ENCODE measurements around the gene PPT2. TPM values are rescaled to one million over a fixed set of nuclear protein-coding genes. Genes with fewer than 3 reads are reported as not detected.
A peak's percentile ranks its signal among the peaks of the same experiment; 100 is the strongest.
"Not testable (repeated sequence)": the region's sequence is repeated elsewhere in the genome, so short reads cannot be mapped to it uniquely, and the experiment has no call there.

PPT2 gene
- total RNA-seq, 2 donors from 2014 or later = 51.1 to 65.3 TPM

DNA sequence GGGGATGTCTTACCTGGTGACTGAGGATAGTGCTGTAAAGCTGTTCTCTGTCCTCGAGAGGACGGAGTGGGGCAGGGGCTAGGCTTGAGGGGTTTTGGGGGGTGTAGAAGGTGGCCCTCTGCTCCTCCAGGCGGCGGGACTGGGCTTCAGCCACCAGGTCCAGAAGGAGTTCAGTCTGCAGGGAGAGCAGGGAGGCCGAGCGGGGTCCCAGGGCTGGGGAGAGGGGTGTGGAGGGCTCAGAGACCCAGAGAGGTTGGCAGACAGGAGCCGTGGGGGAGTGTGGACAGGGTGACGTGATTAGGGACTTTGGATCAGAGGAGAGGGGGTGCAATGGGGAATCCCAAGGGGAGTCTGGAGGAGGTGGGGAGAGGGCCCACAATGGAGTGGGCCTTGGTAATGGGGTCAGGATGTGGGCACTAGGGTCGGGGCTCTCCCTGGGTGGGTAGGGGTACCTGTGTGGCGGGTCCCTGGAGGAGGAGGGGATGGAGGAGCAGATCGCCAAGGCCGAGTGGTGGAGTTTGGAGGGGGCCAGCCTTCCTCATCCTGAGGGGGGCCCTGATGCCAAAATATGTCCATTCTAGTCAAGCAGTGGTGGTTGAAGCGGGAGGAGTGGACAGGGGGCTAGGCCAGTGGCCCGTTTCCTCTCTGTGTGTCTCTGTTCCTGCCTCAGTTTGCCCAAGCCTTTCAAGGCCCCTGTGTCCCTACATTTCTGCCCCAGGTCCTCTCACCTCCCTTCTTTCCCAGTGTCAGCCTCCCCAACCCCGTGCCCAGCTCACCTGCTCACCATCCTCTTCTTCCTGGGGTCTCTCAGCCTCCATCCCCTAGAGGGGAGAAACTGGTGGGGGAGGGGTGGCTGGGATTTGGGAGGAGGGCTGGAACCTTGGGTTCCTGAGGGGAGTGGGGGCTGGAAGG lies 38.0 kb downstream of the PPT2 start:
- peak overlapping the region; percentile 86 for H3K4me3 Mint-ChIP-seq
- peaks cover 8% of the 10 kb centered on the region for H3K4me1 ChIP-seq (ENCODE audit: control insufficient read depth, insufficient read depth, low read length)
- H3K9me3 ChIP-seq (ENCODE audit: control insufficient read depth, low read length) = no peaks in the 10 kb centered on the region
- no peak overlapping the region for H3K9ac ChIP-seq (ENCODE audit: extremely low read depth, low read length, poor library complexity, severe bottlenecking)
- H3K27ac Mint-ChIP-seq = peak overlapping the region; percentile 90
- H3K27me3 Mint-ChIP-seq (ENCODE audit: insufficient read depth) = no peaks in the 10 kb centered on the region
- no peak overlapping the region for H3K4me3 ChIP-seq (ENCODE audit: low read length)
- H3K36me3 ChIP-seq (ENCODE audit: control insufficient read depth, insufficient read depth, low read length) = peaks cover 12% of the 10 kb centered on the region
- no peak for DNase-seq
- H3K27ac ChIP-seq (ENCODE audit: low read depth, low read length) = no peak overlapping the region
- no peaks in the 10 kb centered on the region for H3K9me3 Mint-ChIP-seq
- 91 to 98% methylated on average over 6 to 15 of the region's 15 CpGs for WGBS, 2 experiments (ENCODE audit: insufficient coverage in 1 of 2, insufficient read length in 1 of 2)
- no peaks in the 10 kb centered on the region for H3K27me3 ChIP-seq (ENCODE audit: control insufficient read depth, insufficient read depth, low read length, poor library complexity, severe bottlenecking)
- TF ChIP-seq, protein P1, sequence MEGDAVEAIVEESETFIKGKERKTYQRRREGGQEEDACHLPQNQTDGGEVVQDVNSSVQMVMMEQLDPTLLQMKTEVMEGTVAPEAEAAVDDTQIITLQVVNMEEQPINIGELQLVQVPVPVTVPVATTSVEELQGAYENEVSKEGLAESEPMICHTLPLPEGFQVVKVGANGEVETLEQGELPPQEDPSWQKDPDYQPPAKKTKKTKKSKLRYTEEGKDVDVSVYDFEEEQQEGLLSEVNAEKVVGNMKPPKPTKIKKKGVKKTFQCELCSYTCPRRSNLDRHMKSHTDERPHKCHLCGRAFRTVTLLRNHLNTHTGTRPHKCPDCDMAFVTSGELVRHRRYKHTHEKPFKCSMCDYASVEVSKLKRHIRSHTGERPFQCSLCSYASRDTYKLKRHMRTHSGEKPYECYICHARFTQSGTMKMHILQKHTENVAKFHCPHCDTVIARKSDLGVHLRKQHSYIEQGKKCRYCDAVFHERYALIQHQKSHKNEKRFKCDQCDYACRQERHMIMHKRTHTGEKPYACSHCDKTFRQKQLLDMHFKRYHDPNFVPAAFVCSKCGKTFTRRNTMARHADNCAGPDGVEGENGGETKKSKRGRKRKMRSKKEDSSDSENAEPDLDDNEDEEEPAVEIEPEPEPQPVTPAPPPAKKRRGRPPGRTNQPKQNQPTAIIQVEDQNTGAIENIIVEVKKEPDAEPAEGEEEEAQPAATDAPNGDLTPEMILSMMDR (conservative IDR thresholded peaks at IDR 0.05) = no peak
- H3K36me3 Mint-ChIP-seq (ENCODE audit: low read depth) = peaks cover 18% of the 10 kb centered on the region
- peaks cover 42% of the 10 kb centered on the region for H3K4me1 Mint-ChIP-seq

DNA sequence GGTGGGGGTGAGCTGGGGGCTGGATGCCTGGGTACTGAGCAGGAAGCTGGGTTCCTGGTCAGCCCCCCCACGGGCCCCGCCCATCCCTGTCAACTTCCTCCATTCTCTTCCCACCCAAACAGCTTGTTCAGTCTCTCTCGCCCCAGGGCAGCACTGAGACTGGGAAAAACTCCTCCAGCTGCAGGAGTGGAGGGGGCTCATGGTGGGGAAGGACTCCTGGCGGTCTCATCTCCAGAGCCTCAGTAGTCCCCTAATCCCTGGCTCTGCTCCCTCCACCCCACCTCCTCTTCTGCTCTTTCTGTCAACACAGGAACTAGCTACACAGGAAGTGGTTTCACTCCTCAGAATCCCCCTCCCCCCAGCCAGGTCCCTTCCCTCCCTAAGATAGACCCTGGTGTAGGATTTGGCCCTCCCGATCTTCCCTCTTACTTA lies 38.7 kb downstream of the PPT2 start, which contains the start of gene GPSM3:
Gene GPSM3 (minus strand): TSS at position 36 of the 432 bp plus-strand sequence. CDS start 130 bp downstream, outside the sequence.
- DNase-seq = peak; percentile 68
- Histone ChIP-seq H3K9ac (ENCODE audit: extremely low read depth, low read length, poor library complexity, severe bottlenecking) (no peak within 1 kb of the TSS), H3K4me1 (ENCODE audit: control insufficient read depth, insufficient read depth, low read length) (peaks cover 8% of the 10 kb centered on the region), H3K27me3 (ENCODE audit: control insufficient read depth, insufficient read depth, low read length, poor library complexity, severe bottlenecking) (no peaks in the 10 kb centered on the region), H3K9me3 (ENCODE audit: control insufficient read depth, low read length) (no peaks in the 10 kb centered on the region), H3K36me3 (ENCODE audit: control insufficient read depth, insufficient read depth, low read length) (peaks cover 5% of the 10 kb centered on the region), H3K4me3 (ENCODE audit: low read length) (no peak within 1 kb of the TSS), H3K27ac (ENCODE audit: low read depth, low read length) (no peak within 1 kb of the TSS)
- peak within 1 kb of the TSS; percentile 90 for H3K27ac Mint-ChIP-seq
- peaks cover 37% of the 10 kb centered on the region for H3K4me1 Mint-ChIP-seq
- TF ChIP-seq, protein P1 (conservative IDR thresholded peaks at IDR 0.05) = no peak
- peaks cover 12% of the 10 kb centered on the region for H3K36me3 Mint-ChIP-seq (ENCODE audit: low read depth)
- 91% methylated on average over 4 of the region's 5 CpGs; no CpG with 5 or more reads in 1 of the 2 experiments for WGBS, 2 experiments (ENCODE audit: insufficient coverage in 1 of 2, insufficient read length in 1 of 2)
- H3K27me3 Mint-ChIP-seq (ENCODE audit: insufficient read depth) = no peaks in the 10 kb centered on the region
- no peaks in the 10 kb centered on the region for H3K9me3 Mint-ChIP-seq
- peak within 1 kb of the TSS; percentile 86 for H3K4me3 Mint-ChIP-seq

DNA sequence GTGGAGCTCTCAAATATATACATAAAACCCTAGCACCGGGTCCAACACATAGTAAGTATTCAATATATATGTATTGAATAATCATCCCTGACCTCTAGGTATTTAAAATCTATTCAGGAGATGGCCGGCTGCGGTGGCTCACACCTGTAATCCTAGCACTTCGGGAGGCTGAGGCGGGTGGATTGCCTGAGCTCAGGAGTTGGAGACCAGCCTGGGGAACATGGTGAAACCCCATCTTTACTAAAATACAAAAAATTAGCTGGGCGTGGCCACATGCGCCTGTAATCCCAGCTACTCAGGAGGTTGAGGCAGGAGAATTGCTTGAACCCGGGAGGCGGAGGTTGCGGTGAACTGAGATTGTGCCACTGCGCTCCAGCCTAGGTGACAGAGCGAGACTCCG lies 39.2 kb downstream of the PPT2 start:
- not testable (repeated sequence) for H3K4me3 ChIP-seq (ENCODE audit: low read length); H3K27me3 Mint-ChIP-seq (ENCODE audit: insufficient read depth); H3K27ac ChIP-seq (ENCODE audit: low read depth, low read length); H3K36me3 ChIP-seq (ENCODE audit: control insufficient read depth, insufficient read depth, low read length); H3K9me3 ChIP-seq (ENCODE audit: control insufficient read depth, low read length); H3K27me3 ChIP-seq (ENCODE audit: control insufficient read depth, insufficient read depth, low read length, poor library complexity, severe bottlenecking); H3K4me1 ChIP-seq (ENCODE audit: control insufficient read depth, insufficient read depth, low read length); H3K9ac ChIP-seq (ENCODE audit: extremely low read depth, low read length, poor library complexity, severe bottlenecking); H3K9me3 Mint-ChIP-seq; DNase-seq; H3K36me3 Mint-ChIP-seq (ENCODE audit: low read depth)
- Mint-ChIP-seq H3K4me1 (peaks cover 37% of the 10 kb centered on the region), H3K4me3 (peak overlapping the region; percentile 32), H3K27ac (peak overlapping the region; percentile 64)
- 88% methylated on average over 9 to 12 of the region's 13 CpGs for WGBS, 2 experiments (ENCODE audit: insufficient coverage in 1 of 2, insufficient read length in 1 of 2)
